IPS DF 19.7 (cell line): ENCODE measurements around the gene ADK.

Source experiments
- DNase-seq: peaks from one replicate; pipeline ENCODE4 v3.0.0-alpha.2; 2013; ENCODE audit warnings: low read depth, low spot score

ADK gene

DNA sequence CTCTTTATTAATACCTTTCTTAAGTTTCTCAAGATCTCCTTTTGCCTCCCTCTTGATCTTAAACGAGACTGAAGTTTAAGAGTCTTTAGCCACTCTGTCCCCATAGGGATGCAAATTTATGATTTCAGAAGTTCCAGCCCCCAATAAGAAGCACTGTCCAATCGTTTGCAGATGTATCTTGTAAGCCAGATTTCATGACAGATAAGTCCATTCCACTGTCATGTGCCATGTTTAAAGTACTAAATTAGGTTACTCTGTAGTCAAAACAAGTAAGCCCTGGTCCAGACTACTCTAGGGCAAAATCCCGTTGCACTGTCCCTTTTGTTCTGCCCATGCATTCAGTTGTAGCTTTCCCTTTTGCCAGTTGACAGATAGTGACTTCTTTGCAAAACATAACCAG, 518.2 kb downstream of the ADK start:
- DNase-seq: no peak

- DNase-seq: no peak
These were observed 520.7 kb downstream of the ADK start for GRCh38 chr10:74671716-74672115.

DNA sequence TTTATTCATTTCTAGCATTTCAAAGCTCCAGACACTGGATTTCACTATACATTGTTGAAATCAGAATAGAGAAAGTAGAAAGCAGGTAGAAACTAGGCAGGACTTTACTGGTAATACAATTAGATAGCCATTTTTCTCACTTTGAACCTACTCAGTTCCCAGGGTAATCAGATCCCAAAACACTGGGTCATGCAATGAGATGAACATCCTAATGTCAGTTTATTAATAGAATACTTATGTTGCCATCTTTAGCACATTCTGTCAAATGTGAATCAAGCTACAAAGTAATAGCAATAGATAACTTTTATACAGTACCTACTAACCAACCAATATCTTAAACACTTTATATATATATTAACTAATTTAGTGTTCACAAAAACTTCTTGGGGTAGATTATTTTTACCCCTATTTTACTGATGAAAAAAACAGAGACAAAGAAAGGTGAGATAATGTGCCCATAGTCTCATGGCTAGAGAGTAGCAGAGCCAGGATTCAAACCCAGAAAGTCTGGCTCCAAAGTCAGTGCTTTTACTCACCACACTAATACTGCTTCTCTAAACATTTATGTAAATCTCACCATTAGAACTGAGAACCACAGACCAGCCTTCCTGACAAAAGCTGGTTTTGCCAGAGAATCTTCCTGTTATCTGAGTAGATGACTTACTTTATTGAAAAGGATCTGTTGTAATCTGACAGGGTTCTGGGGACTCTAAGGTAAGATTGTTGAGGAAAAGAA, 521.6 kb downstream of the ADK start:
- no peak for DNase-seq

GRCh38 chr10:74674927-74675326, 523.9 kb downstream of the ADK start:
- DNase-seq: no peak

DNA sequence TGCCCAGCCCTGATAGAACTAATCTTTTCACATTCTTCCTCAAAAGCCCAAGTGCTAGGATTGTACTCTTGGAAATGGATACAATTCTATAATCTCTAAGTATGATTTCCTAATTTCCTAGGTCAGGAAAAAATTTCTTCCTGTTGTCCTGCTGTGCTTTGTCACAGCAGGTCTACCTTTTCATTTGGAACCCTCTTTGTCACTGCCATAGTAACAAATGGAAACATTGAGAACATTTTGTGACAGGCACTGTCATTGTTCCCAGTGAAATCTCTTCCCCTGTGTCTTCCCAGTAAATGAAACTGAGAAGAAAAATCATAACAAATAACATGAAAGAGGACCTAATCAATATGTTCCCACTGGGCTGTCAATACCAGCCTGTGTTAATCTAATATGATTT, 524.5 kb downstream of the ADK start:
- DNase-seq: no peak

GRCh38 chr10:74677951-74678350, 526.9 kb downstream of the ADK start:
- DNase-seq: no peak

GRCh38 chr10:74681917-74682627, 531.1 kb downstream of the ADK start:
- no peak for DNase-seq

GRCh38 chr10:74683067-74683466, 532.0 kb downstream of the ADK start:
- no peak for DNase-seq

GRCh38 chr10:74683621-74684364, 532.8 kb downstream of the ADK start:
- no peak for DNase-seq

GRCh38 chr10:74684462-74684861, 533.4 kb downstream of the ADK start:
- DNase-seq: no peak

DNA sequence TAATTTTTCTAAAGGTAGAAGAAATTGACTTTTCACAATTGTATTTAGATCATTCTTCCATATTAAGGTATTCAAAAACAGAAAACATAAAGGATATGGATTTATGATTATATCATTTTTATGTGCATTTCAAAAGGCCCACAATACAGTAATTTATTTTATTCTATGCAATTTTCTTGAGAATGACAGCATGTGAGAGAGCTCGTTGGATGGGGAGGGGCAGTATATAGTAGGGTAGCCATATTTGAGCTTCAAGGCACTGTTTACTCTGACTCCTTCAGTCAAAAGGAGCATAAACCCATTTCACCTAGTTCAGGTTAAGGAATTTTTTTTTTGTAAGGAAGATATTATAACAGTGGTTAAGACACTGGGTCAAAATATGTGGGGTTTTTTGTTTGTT, 534.5 kb downstream of the ADK start:
- DNase-seq: no peak

GRCh38 chr10:74690393-74690792, 539.4 kb downstream of the ADK start:
- no peak for DNase-seq

GRCh38 chr10:74691164-74691563, 540.1 kb downstream of the ADK start:
- DNase-seq: no peak

DNA sequence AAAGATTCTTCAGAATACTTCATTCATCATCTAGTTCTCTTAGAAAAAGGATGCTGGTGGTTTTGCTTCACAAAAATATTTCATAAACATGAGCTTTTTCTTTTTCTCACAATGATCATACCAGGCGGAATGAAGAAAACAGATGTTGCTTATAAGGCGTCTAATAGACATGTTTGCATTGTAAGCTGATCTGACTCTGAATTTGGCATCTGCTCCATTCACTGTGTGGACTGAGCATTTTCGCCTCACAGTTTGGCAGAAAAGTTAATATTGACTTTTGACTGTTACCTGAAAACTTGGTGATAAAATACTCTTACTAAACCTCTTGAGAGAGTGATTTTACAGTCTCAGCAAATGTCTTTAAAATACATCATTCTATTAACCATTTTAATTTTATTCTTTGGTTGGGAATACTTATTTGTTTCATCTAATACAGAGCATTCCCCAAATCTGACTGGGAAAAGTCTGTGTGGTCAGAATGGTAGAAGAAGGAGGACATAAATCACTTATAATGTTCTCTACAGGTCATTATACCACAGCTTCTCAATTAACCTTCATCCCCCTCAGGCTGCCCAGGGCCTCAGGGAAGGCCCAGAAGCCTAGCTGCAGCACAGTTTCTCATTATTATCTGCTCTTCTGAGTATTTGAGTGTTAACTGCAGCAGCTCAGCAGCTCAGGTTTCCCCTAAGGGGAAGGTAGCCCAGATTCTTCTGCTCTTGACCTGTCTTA, 553.8 kb downstream of the ADK start:
- DNase-seq: no peak

GRCh38 chr10:74705358-74705980, 554.4 kb downstream of the ADK start:
- DNase-seq: no peak

DNA sequence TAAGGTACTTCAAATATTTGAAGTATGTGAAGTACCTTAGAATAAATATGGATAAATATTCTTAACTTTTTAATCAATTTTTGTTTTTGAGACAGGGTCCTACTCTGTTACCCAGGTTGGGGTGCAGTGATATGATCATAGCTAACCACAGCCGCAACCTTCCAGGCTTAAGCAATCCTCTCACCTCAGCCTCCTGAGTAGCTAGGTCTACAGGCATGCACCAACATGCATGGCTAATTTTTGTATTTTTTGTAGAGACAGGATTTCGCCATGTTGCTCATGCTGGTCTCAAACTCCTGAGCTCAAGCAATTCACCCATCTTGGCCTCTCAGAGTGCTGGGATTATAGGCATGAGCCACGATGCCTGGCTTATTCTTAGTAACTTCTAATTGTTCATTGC, 555.9 kb downstream of the ADK start:
- no peak for DNase-seq

DNA sequence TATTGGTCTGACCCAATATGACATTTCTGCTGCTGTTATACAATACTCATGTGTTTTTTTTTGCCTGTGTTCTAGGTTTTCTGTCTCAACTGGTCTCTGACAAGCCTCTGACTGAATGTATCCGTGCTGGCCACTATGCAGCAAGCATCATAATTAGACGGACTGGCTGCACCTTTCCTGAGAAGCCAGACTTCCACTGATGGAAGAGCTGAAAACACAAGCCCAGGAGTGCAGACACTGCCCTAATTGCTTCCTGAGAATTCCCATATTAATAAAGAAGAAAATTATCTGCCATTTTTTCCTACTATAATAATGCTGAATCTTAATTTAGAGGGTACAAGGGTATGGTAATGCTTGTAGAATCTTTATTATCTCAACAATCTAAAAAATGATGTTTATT, 557.2 kb downstream of the ADK start:
- DNase-seq: no peak

DNA sequence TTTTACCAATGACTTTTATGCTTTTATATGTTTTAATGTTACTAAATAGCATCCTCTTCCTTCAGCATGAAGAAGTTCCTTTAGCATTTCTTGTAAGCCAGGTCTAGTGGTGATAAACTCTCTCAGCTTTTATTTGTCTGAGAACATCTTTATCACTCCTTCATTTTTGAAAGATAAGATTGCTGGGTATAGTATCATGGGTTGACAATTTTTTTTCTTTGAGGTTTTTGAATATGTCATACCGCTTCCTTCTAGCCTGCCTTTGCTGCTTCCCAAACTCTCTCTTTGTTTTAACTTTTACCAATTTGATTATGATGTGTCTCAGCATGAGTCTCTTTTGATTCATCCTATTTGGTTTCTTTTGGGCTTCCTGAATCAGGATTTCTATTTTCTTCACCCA, 567.2 kb downstream of the ADK start:
- DNase-seq: no peak

DNA sequence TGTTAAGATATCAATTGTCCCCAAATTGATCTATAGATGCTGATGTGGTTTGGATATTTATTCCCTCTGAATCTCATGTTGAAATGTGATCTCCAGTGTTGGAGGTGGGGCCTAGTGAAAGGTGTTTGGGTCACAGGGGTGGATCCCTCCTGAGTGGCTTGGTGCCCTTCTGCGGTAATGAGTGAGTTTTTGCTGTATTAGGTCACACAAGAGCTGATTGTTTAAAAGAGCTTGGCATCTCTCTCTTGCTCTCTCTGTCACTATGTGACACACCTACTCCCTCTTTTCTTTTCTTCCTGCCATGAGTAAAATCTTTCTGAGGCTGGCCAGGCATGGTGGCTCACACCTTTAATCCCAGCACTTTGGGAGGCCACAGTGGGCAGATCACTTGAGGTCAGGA, 577.2 kb downstream of the ADK start:
- no peak for DNase-seq

GRCh38 chr10:74730246-74730645, 579.2 kb downstream of the ADK start:
- peak; percentile 60 for DNase-seq

GRCh38 chr10:74733612-74734011, 582.6 kb downstream of the ADK start:
- DNase-seq: no peak

GRCh38 chr10:74736029-74736428, 585.0 kb downstream of the ADK start:
- no peak for DNase-seq
